HUES6 (cell line): ENCODE results near the gene SLC25A43.
A peak's percentile ranks its signal among the peaks of the same experiment; 100 is the strongest.

ENCODE experiments used
- H3K27ac ChIP-seq: 2 replicates; pipeline ENCODE4 v1.7.0; 2013; ENCODE audit warnings: low read depth, mild to moderate bottlenecking, low read length, inconsistent platforms
- H3K27me3 ChIP-seq: 2 replicates; pipeline ENCODE4 v1.6.1; 2013; ENCODE audit warnings: low read length; ENCODE audit not compliant: control insufficient read depth, insufficient read depth
- H3K36me3 ChIP-seq: 2 replicates; pipeline ENCODE4 v1.6.1; 2013; ENCODE audit warnings: low read length; ENCODE audit not compliant: control insufficient read depth, insufficient read depth
- H3K4me1 ChIP-seq: 2 replicates; pipeline ENCODE4 v1.6.1; 2013; ENCODE audit warnings: low read length; ENCODE audit not compliant: control insufficient read depth, insufficient read depth
- H3K4me3 ChIP-seq: 2 replicates; pipeline ENCODE4 v1.5.1; 2013; ENCODE audit warnings: low read depth, low read length
- H3K9ac ChIP-seq: one replicate; pipeline ENCODE4 v1.6.1; 2013; ENCODE audit warnings: mild to moderate bottlenecking, low read length
- H3K9me3 ChIP-seq: 2 replicates; pipeline ENCODE4 v1.6.1; 2013; ENCODE audit warnings: low read depth, low read length; ENCODE audit not compliant: control insufficient read depth, insufficient read depth

SLC25A43 gene

GRCh38 chrX:119466970-119467369 lies 67.8 kb downstream of the SLC25A43 start:
- peaks cover 21% of the 10 kb centered on the region for H3K36me3 ChIP-seq
- H3K9me3 ChIP-seq = no peaks in the 10 kb centered on the region; the same call in 1 of the 2 replicates
- H3K9ac ChIP-seq = no peak overlapping the region
- peaks cover 7% of the 10 kb centered on the region; the same call in 1 of the 2 replicates for H3K4me1 ChIP-seq
- no peak overlapping the region for H3K4me3 ChIP-seq
- no peaks in the 10 kb centered on the region; the same call in 1 of the 2 replicates for H3K27me3 ChIP-seq
- H3K27ac ChIP-seq = no peak overlapping the region

GRCh38 chrX:119467433-119467832 lies 68.3 kb downstream of the SLC25A43 start:
- peaks cover 21% of the 10 kb centered on the region for H3K36me3 ChIP-seq
- peaks cover 7% of the 10 kb centered on the region; the same call in 1 of the 2 replicates for H3K4me1 ChIP-seq
- H3K9ac ChIP-seq = no peak overlapping the region
- H3K27me3 ChIP-seq = no peaks in the 10 kb centered on the region; the same call in 1 of the 2 replicates
- H3K4me3 ChIP-seq = peak overlapping the region; percentile 54; the same call in 1 of the 2 replicates
- no peaks in the 10 kb centered on the region; the same call in 1 of the 2 replicates for H3K9me3 ChIP-seq
- H3K27ac ChIP-seq = no peak overlapping the region

GRCh38 chrX:119467842-119468550 lies 68.9 kb downstream of the SLC25A43 start, which contains the start of gene SLC25A5:
Gene SLC25A5 (plus strand): TSS chrX:119468444. CDS start chrX:119468516, 72 bp downstream.
- Histone ChIP-seq H3K27ac (peak within 1 kb of the TSS; percentile 87; the same call in 1 of the 2 replicates), H3K9ac (peak within 1 kb of the TSS; percentile 96), H3K4me3 (peak within 1 kb of the TSS; percentile 92), H3K4me1 (peaks cover 7% of the 10 kb centered on the region; the same call in 1 of the 2 replicates), H3K36me3 (peaks cover 21% of the 10 kb centered on the region), H3K9me3 (no peaks in the 10 kb centered on the region; the same call in 1 of the 2 replicates), H3K27me3 (no peaks in the 10 kb centered on the region)

- Histone ChIP-seq H3K27me3 (no peaks in the 10 kb centered on the region), H3K27ac (peak overlapping the region; percentile 87; the same call in 1 of the 2 replicates), H3K4me3 (peak overlapping the region; percentile 92), H3K4me1 (peaks cover 7% of the 10 kb centered on the region; the same call in 1 of the 2 replicates), H3K9ac (peak overlapping the region; percentile 96), H3K36me3 (peaks cover 21% of the 10 kb centered on the region), H3K9me3 (no peaks in the 10 kb centered on the region; the same call in 1 of the 2 replicates)
These were observed 69.6 kb downstream of the SLC25A43 start for GRCh38 chrX:119468551-119469312.

- Histone ChIP-seq H3K36me3 (peaks cover 21% of the 10 kb centered on the region), H3K9me3 (no peaks in the 10 kb centered on the region; the same call in 1 of the 2 replicates), H3K4me3 (peak overlapping the region; percentile 92), H3K27ac (no peak overlapping the region), H3K4me1 (peaks cover 7% of the 10 kb centered on the region; the same call in 1 of the 2 replicates), H3K27me3 (no peaks in the 10 kb centered on the region), H3K9ac (peak overlapping the region; percentile 32)
These were observed 70.1 kb downstream of the SLC25A43 start for GRCh38 chrX:119469313-119469635.

- H3K27ac ChIP-seq = no peak overlapping the region
- H3K4me1 ChIP-seq = no peaks in the 10 kb centered on the region; the same call in 1 of the 2 replicates
- H3K36me3 ChIP-seq = peaks cover 16% of the 10 kb centered on the region
- H3K27me3 ChIP-seq = no peaks in the 10 kb centered on the region
- H3K9me3 ChIP-seq = peaks cover 1% of the 10 kb centered on the region; the same call in 1 of the 2 replicates
- no peak overlapping the region for H3K4me3 ChIP-seq
- H3K9ac ChIP-seq = no peak overlapping the region
These were observed 75.7 kb downstream of the SLC25A43 start for GRCh38 chrX:119474615-119475388.

GRCh38 chrX:119475389-119476101 lies 76.4 kb downstream of the SLC25A43 start:
- H3K9me3 ChIP-seq = peaks cover 3% of the 10 kb centered on the region; the same call in 1 of the 2 replicates
- H3K27me3 ChIP-seq = no peaks in the 10 kb centered on the region
- no peak overlapping the region for H3K9ac ChIP-seq
- no peak overlapping the region for H3K4me3 ChIP-seq
- H3K4me1 ChIP-seq = no peaks in the 10 kb centered on the region; the same call in 1 of the 2 replicates
- H3K27ac ChIP-seq = no peak overlapping the region
- H3K36me3 ChIP-seq = peaks cover 9% of the 10 kb centered on the region

GRCh38 chrX:119477812-119478232 lies 78.7 kb downstream of the SLC25A43 start:
- no peak overlapping the region for H3K27ac ChIP-seq
- H3K4me1 ChIP-seq = no peaks in the 10 kb centered on the region; the same call in 1 of the 2 replicates
- no peak overlapping the region for H3K4me3 ChIP-seq
- peaks cover 3% of the 10 kb centered on the region; the same call in 1 of the 2 replicates for H3K9me3 ChIP-seq
- H3K27me3 ChIP-seq = peaks cover 1% of the 10 kb centered on the region
- H3K9ac ChIP-seq = no peak overlapping the region
- H3K36me3 ChIP-seq = no peaks in the 10 kb centered on the region

GRCh38 chrX:119478504-119478903 lies 79.4 kb downstream of the SLC25A43 start:
- Histone ChIP-seq H3K27ac (no peak overlapping the region), H3K4me1 (no peaks in the 10 kb centered on the region; the same call in 1 of the 2 replicates), H3K27me3 (peaks cover 7% of the 10 kb centered on the region), H3K4me3 (no peak overlapping the region), H3K9ac (no peak overlapping the region), H3K36me3 (no peaks in the 10 kb centered on the region), H3K9me3 (peaks cover 3% of the 10 kb centered on the region; the same call in 1 of the 2 replicates)

- Histone ChIP-seq H3K9ac (no peak overlapping the region), H3K36me3 (no peaks in the 10 kb centered on the region), H3K9me3 (peaks cover 3% of the 10 kb centered on the region; the same call in 1 of the 2 replicates), H3K4me1 (no peaks in the 10 kb centered on the region; the same call in 1 of the 2 replicates), H3K4me3 (no peak overlapping the region), H3K27ac (no peak overlapping the region), H3K27me3 (peaks cover 7% of the 10 kb centered on the region)
These were observed 80.7 kb downstream of the SLC25A43 start for GRCh38 chrX:119479845-119480244.
